HepG2 (cell line): ENCODE data around the gene RBP3. TPM values are rescaled to one million over a fixed set of nuclear protein-coding genes. Genes with fewer than 3 reads are reported as not detected.

Experiments
- ATAC-seq: fragments of 200-7000 bp; cut with Tn5 transposase; 3 replicates; pipeline ENCODE4 v1.9.1; 2020; ENCODE audit warnings: mild to moderate bottlenecking, moderate library complexity
- BruUV-seq: library from RNA; stranded (reverse); fragments of 400-500 nt; replicated peaks from 2 replicates; lab custom pipeline; 2021; lab: Mats Ljungman, UMichigan
- CTCF ChIA-PET: fragments of 300-600 bp; formaldehyde crosslinking; extraction: SDS; loops from one replicate; lab custom pipeline; 2021; ENCODE audit warnings: low total read pairs, inconsistent platforms, low intra/inter-chr PET ratio; lab: Yijun Ruan, JAX
- POLR2A ChIA-PET: fragments of 350-600 bp; sonication (Branson Sonifier 250); formaldehyde crosslinking; loops from one replicate; lab custom pipeline; 2020; ENCODE audit warnings: antibody characterized with exemption, inconsistent platforms; lab: Yijun Ruan, JAX
- DNase-seq: peaks from one replicate; pipeline ENCODE4 v3.0.0-alpha.2; 2015; ENCODE audit warnings: low spot score
- FAIRE-seq: peaks from 3 replicates; lab custom pipeline; 2011; peaks lifted over from hg19 to GRCh38; lab: Jason Lieb, UNC
- H2AFZ ChIP-seq: one replicate; pipeline ENCODE4 v1.6.1; 2011; ENCODE audit warnings: low read length, inconsistent platforms
- H3K27ac ChIP-seq: fragments of 300-600 bp; 3 replicates; pipeline ENCODE4 v1.8.0; 2011; ENCODE audit warnings: mixed run types, mild to moderate bottlenecking, mixed read lengths, low read length, inconsistent platforms; ENCODE audit not compliant: insufficient read depth; ENCODE audit errors: extremely low read length
- H3K27me3 ChIP-seq, 2 experiments: fragments of 200-600 bp in 1 of 2; 2 replicates in 1 of 2; 3 replicates in 1 of 2; pipeline versions ENCODE4 v1.6.0 to v1.8.0; 2011; ENCODE audit warnings: low read length in 2 of 2, mild to moderate bottlenecking in 2 of 2, moderate library complexity in 2 of 2, inconsistent platforms in 1 of 2; ENCODE audit not compliant: insufficient read depth in 2 of 2, control insufficient read depth in 1 of 2
- H3K36me3 ChIP-seq, 2 experiments: fragments of 200-600 bp in 1 of 2; replicated peaks in 1 of 2; 2 replicates in 1 of 2; 3 replicates in 1 of 2; pipeline versions ENCODE4 v1.5.1 to v1.8.0; 2011; ENCODE audit warnings: low read length in 2 of 2, inconsistent platforms in 1 of 2; ENCODE audit not compliant: insufficient read depth in 2 of 2, control insufficient read depth in 1 of 2
- H3K4me1 ChIP-seq: 2 replicates; pipeline ENCODE4 v1.5.1; 2012; ENCODE audit warnings: low read length, inconsistent platforms; ENCODE audit not compliant: insufficient read depth
- H3K4me2 ChIP-seq: 2 replicates; pipeline ENCODE4 v1.6.0; 2011; ENCODE audit warnings: low read depth, low read length, inconsistent platforms
- H3K4me3 ChIP-seq, 3 experiments: fragments of 200-600 bp in 1 of 3; sonication (generic), shearing (Covaris generic) in 1 of 3; replicated peaks in 1 of 3; 2 replicates each; pipeline ENCODE4 v1.5.1; 2011 to 2016; ENCODE audit warnings: low read length in 3 of 3, inconsistent platforms in 2 of 3, low read depth in 2 of 3, mild to moderate bottlenecking in 2 of 3, control low read depth in 1 of 3, mixed read lengths in 1 of 3; ENCODE audit not compliant: insufficient read depth in 1 of 3
- H3K79me2 ChIP-seq: one replicate; pipeline ENCODE4 v1.6.1; 2011; ENCODE audit warnings: low read length, inconsistent platforms; ENCODE audit not compliant: insufficient read depth
- H3K9ac ChIP-seq: 2 replicates; pipeline ENCODE4 v1.6.0; 2011; ENCODE audit warnings: mild to moderate bottlenecking, low read depth, low read length, inconsistent platforms; ENCODE audit not compliant: insufficient read depth
- H3K9me3 ChIP-seq: 2 replicates; pipeline ENCODE4 v1.5.1; 2012; ENCODE audit warnings: mild to moderate bottlenecking, low read length
- H4K20me1 ChIP-seq: 2 replicates; pipeline ENCODE4 v1.6.0; 2011; ENCODE audit warnings: inconsistent platforms, mild to moderate bottlenecking, low read length, moderate library complexity; ENCODE audit not compliant: insufficient read depth
- ADNP ChIP-seq: sonication (generic); formaldehyde crosslinking; IDR thresholded peaks from 2 replicates; pipeline ENCODE4 v1.4.0; 2020; ENCODE audit warnings: missing genetic modification reagents
- PITX1 ChIP-seq: sonication (generic); formaldehyde crosslinking; IDR thresholded peaks from 2 replicates; pipeline ENCODE4 v1.5.1; 2020; ENCODE audit warnings: mild to moderate bottlenecking, missing genetic modification reagents
- ZBTB21 ChIP-seq: sonication (generic); formaldehyde crosslinking; IDR thresholded peaks from 2 replicates; pipeline ENCODE4 v1.4.0; 2020; ENCODE audit warnings: missing genetic modification reagents
- ZNF710 ChIP-seq: sonication (generic); formaldehyde crosslinking; IDR thresholded peaks from 2 replicates; pipeline ENCODE4 v1.5.0; 2020; ENCODE audit warnings: mild to moderate bottlenecking, missing genetic modification reagents, borderline replicate concordance
- ZXDC ChIP-seq: sonication (generic); formaldehyde crosslinking; IDR thresholded peaks from 2 replicates; pipeline ENCODE4 v1.5.0; 2020; ENCODE audit warnings: mild to moderate bottlenecking, missing genetic modification reagents
- WGBS: methylation state at CpG from one replicate; pipeline ENCODE4 v1.1.6; 2017; ENCODE audit warnings: low lambda C conversion rate; 5-methylcytosine and 5-hydroxymethylcytosine counted together
- in situ Hi-C: cut with HindIII; loops from 2 replicates; pipeline ENCODE4 v1.10.0; 2017; ENCODE audit warnings: low pct_unique_long_range_greater_than_20kb; ENCODE audit not compliant: extremely low pct_ligation_motif_present
- intact Hi-C: fragments of 100-400 bp; cut with micrococcal nuclease; formaldehyde crosslinking; loops from one replicate; pipeline ENCODE4 v1.10.0; 2022; ENCODE audit not compliant: unreplicated experiment
- polyA plus RNA-seq, 8 experiments: library from polyadenylated mRNA; depleted of rRNA in 3 of 8; stranded (reverse) in 7 of 8; unstranded in 1 of 8; fragments of >200 nt; fragmentation: Illumina TruSeq in 4 of 8; extraction: Trizol in 4 of 8; gene quantifications; 2 replicates each; pipeline versions ENCODE4 v1.2.1 to v1.2.3, GENCODE V29; 2011 to 2016; ENCODE audit warnings: low read depth in 4 of 8, missing spikeins in 1 of 8, mixed read lengths in 1 of 8; ENCODE audit not compliant: insufficient read depth in 1 of 8
- total RNA-seq, 5 experiments: library from RNA; depleted of rRNA; stranded (reverse); fragments of >200 nt; fragmentation: Illumina TruSeq; extraction: Trizol; gene quantifications; 2 replicates each; pipeline ENCODE4 v1.2.3, GENCODE V29; 2016; ENCODE audit warnings: low read depth in 1 of 5
- TF ChIP-seq, protein P1 (sequence below): sonication (generic); formaldehyde crosslinking; IDR thresholded peaks from 2 replicates; pipeline ENCODE4 v1.5.0; 2020; ENCODE audit warnings: mild to moderate bottlenecking, missing genetic modification reagents, moderate library complexity
- TF ChIP-seq, protein P2 (sequence below): sonication (generic); formaldehyde crosslinking; IDR thresholded peaks from 2 replicates; pipeline ENCODE4 v1.9.0; 2022; ENCODE audit warnings: low read depth, missing genetic modification reagents

Gene RBP3
- total and polyA plus RNA-seq, 2 of the 13 experiments (the other 11 are each of a cell fraction or from before 2014, with no cell fraction given) = not detected

GRCh38 chr10:47309408-47310089 lies 38.6 kb upstream of the RBP3 start:
- intact Hi-C loops = loop anchor here (5.0 kb wide), 1 partner anchor 262 kb away; no protein-coding TSS in a partner anchor
- no peak for TF ChIP-seq PITX1 (CRISPR knock-in tag)
- TF ChIP-seq, protein P1, sequence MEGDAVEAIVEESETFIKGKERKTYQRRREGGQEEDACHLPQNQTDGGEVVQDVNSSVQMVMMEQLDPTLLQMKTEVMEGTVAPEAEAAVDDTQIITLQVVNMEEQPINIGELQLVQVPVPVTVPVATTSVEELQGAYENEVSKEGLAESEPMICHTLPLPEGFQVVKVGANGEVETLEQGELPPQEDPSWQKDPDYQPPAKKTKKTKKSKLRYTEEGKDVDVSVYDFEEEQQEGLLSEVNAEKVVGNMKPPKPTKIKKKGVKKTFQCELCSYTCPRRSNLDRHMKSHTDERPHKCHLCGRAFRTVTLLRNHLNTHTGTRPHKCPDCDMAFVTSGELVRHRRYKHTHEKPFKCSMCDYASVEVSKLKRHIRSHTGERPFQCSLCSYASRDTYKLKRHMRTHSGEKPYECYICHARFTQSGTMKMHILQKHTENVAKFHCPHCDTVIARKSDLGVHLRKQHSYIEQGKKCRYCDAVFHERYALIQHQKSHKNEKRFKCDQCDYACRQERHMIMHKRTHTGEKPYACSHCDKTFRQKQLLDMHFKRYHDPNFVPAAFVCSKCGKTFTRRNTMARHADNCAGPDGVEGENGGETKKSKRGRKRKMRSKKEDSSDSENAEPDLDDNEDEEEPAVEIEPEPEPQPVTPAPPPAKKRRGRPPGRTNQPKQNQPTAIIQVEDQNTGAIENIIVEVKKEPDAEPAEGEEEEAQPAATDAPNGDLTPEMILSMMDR (CRISPR knock-in tag) = peak; percentile 24; the same call in 1 of the 2 replicates
- Histone ChIP-seq H2AFZ (no peak overlapping the region), H3K27me3 (peaks cover 4 to 15% of the 10 kb centered on the region in 2 experiments; a peak in 3 of 5 replicates), H3K9ac (no peak overlapping the region), H4K20me1 (no peaks in the 10 kb centered on the region), H3K27ac (no peak overlapping the region), H3K4me2 (no peak overlapping the region), H3K4me1 (no peaks in the 10 kb centered on the region), H3K9me3 (no peaks in the 10 kb centered on the region), H3K36me3 (no peaks in the 10 kb centered on the region), H3K79me2 (no peaks in the 10 kb centered on the region), H3K4me3 (no peak overlapping the region)
- no peak for ATAC-seq
- ChIA-PET CTCF (interaction anchor here (1.6 kb wide), 1 partner anchor 285 kb away, joined by 3 read pairs; no protein-coding TSS in a partner anchor), POLR2A (no interaction called here)
- FAIRE-seq = no peak
- WGBS = 27% methylated on average over 9 of the region's 34 CpGs
- in situ Hi-C loops = loop anchor here (10.0 kb wide), 1 partner anchor 285 kb away; no protein-coding TSS in a partner anchor
- no TSS peak for BruUV-seq
- no peak for DNase-seq

- H3K36me3 ChIP-seq = no peaks in the 10 kb centered on the region
- FAIRE-seq (no peak), DNase-seq (no peak), ATAC-seq (no peak)
- H3K4me1 ChIP-seq = no peaks in the 10 kb centered on the region
- no TSS peak for BruUV-seq
- no peaks in the 10 kb centered on the region for H3K9me3 ChIP-seq
- H4K20me1 ChIP-seq = no peaks in the 10 kb centered on the region
- ChIA-PET POLR2A (no interaction called here), CTCF (interaction anchor here (1.6 kb wide), 1 partner anchor 285 kb away, joined by 3 read pairs; no protein-coding TSS in a partner anchor)
- in situ Hi-C loops = no loop called here
- H3K27ac ChIP-seq = no peak overlapping the region
- H2AFZ ChIP-seq = no peak overlapping the region
- H3K9ac ChIP-seq = no peak overlapping the region
- WGBS = 64% methylated on average over 10 of the region's 37 CpGs
- intact Hi-C loops = loop anchor here (5.0 kb wide), 1 partner anchor 263 kb away; no protein-coding TSS in a partner anchor
- no peak overlapping the region for H3K4me2 ChIP-seq
- H3K27me3 ChIP-seq = peaks cover 4 to 15% of the 10 kb centered on the region in 2 experiments; a peak in 3 of 5 replicates
- no peak overlapping the region for H3K4me3 ChIP-seq
- H3K79me2 ChIP-seq = no peaks in the 10 kb centered on the region
- TF ChIP-seq ZNF710 (CRISPR knock-in tag) = no peak
- no peak for TF ChIP-seq ADNP (CRISPR knock-in tag)
- no peak for TF ChIP-seq ZXDC
- TF ChIP-seq, protein P2, sequence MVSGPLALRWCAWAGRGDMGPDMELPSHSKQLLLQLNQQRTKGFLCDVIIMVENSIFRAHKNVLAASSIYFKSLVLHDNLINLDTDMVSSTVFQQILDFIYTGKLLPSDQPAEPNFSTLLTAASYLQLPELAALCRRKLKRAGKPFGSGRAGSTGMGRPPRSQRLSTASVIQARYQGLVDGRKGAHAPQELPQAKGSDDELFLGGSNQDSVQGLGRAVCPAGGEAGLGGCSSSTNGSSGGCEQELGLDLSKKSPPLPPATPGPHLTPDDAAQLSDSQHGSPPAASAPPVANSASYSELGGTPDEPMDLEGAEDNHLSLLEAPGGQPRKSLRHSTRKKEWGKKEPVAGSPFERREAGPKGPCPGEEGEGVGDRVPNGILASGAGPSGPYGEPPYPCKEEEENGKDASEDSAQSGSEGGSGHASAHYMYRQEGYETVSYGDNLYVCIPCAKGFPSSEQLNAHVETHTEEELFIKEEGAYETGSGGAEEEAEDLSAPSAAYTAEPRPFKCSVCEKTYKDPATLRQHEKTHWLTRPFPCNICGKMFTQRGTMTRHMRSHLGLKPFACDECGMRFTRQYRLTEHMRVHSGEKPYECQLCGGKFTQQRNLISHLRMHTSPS = no peak
- no peak for TF ChIP-seq ZBTB21 (CRISPR knock-in tag)
Measured at GRCh38 chr10:47310090-47310505, 38.1 kb upstream of the RBP3 start.
